Stimulated activated naive CD8-positive, alpha-beta T cell treated with anti-CD3 and anti-CD28 coated beads, Interleukin-15, Interleukin-2, amounts not matched to agents 100 ng/mL and 50 ng/mL, for 24 hours (primary cell): ENCODE results near the gene CNRIP1.
"Not testable (repeated sequence)": the region's sequence is repeated elsewhere in the genome, so short reads cannot be mapped to it uniquely, and the experiment has no call there.

Source experiments
- H3K27ac Mint-ChIP-seq: one replicate; pipeline ENCODE4 v1.8.0; 2021; ENCODE audit warnings: mild to moderate bottlenecking, mixed read lengths
- H3K27me3 Mint-ChIP-seq: one replicate; pipeline ENCODE4 v1.8.0; 2021; ENCODE audit warnings: mixed read lengths
- H3K36me3 Mint-ChIP-seq: one replicate; pipeline ENCODE4 v1.8.0; 2021; ENCODE audit warnings: low read depth, mixed read lengths
- H3K4me1 Mint-ChIP-seq: one replicate; pipeline ENCODE4 v1.8.0; 2021; ENCODE audit warnings: low read depth, mixed read lengths
- H3K4me3 Mint-ChIP-seq: one replicate; pipeline ENCODE4 v1.8.0; 2021; ENCODE audit warnings: mild to moderate bottlenecking, mixed read lengths
- H3K9me3 Mint-ChIP-seq: one replicate; pipeline ENCODE4 v1.8.0; 2021; ENCODE audit warnings: mixed read lengths

Gene CNRIP1

GRCh38 chr2:68318914-68319397 is 793 bp downstream of the CNRIP1 start:
- Mint-ChIP-seq H3K4me3 (peak overlapping the region; percentile 60), H3K36me3 (no peaks in the 10 kb centered on the region), H3K4me1 (peaks cover 13% of the 10 kb centered on the region), H3K9me3 (peaks cover under 1% of the 10 kb centered on the region), H3K27me3 (peaks cover 69% of the 10 kb centered on the region), H3K27ac (no peak overlapping the region)

- Mint-ChIP-seq H3K4me3 (peak overlapping the region; percentile 60), H3K27me3 (peaks cover 71% of the 10 kb centered on the region), H3K27ac (no peak overlapping the region)
Measured at GRCh38 chr2:68317971-68318913, 1.5 kb downstream of the CNRIP1 start.

GRCh38 chr2:68316111-68316510 is 3.6 kb downstream of the CNRIP1 start:
- Mint-ChIP-seq H3K36me3 (no peaks in the 10 kb centered on the region), H3K9me3 (peaks cover 3% of the 10 kb centered on the region), H3K4me1 (peaks cover 13% of the 10 kb centered on the region), H3K27ac (no peak overlapping the region), H3K27me3 (peaks cover 63% of the 10 kb centered on the region), H3K4me3 (no peak overlapping the region)

More at GRCh38 chr2:68317971-68318913, 1.5 kb downstream of the CNRIP1 start:
- Mint-ChIP-seq H3K4me1 (peaks cover 13% of the 10 kb centered on the region), H3K36me3 (no peaks in the 10 kb centered on the region), H3K9me3 (peaks cover 3% of the 10 kb centered on the region)

GRCh38 chr2:68311033-68311432 is 8.7 kb downstream of the CNRIP1 start:
- Mint-ChIP-seq H3K9me3 (peaks cover 3% of the 10 kb centered on the region), H3K4me3 (no peak overlapping the region), H3K27ac (no peak overlapping the region), H3K4me1 (no peaks in the 10 kb centered on the region), H3K36me3 (no peaks in the 10 kb centered on the region), H3K27me3 (peaks cover 32% of the 10 kb centered on the region)

GRCh38 chr2:68309426-68309825 is 10.3 kb downstream of the CNRIP1 start:
- no peak overlapping the region for H3K27ac Mint-ChIP-seq
- peaks cover 25% of the 10 kb centered on the region for H3K27me3 Mint-ChIP-seq
- H3K36me3 Mint-ChIP-seq: no peaks in the 10 kb centered on the region
- H3K4me3 Mint-ChIP-seq: no peak overlapping the region
- H3K9me3 Mint-ChIP-seq: peaks cover 3% of the 10 kb centered on the region
- H3K4me1 Mint-ChIP-seq: no peaks in the 10 kb centered on the region

GRCh38 chr2:68303902-68304272 is 15.9 kb downstream of the CNRIP1 start:
- not testable (repeated sequence) for H3K27me3 Mint-ChIP-seq, H3K36me3 Mint-ChIP-seq, H3K4me1 Mint-ChIP-seq, H3K27ac Mint-ChIP-seq, H3K9me3 Mint-ChIP-seq, H3K4me3 Mint-ChIP-seq

- H3K27me3 Mint-ChIP-seq: peaks cover 3% of the 10 kb centered on the region
- H3K4me3 Mint-ChIP-seq: no peak overlapping the region
- no peaks in the 10 kb centered on the region for H3K9me3 Mint-ChIP-seq
- H3K4me1 Mint-ChIP-seq: no peaks in the 10 kb centered on the region
- H3K36me3 Mint-ChIP-seq: no peaks in the 10 kb centered on the region
- no peak overlapping the region for H3K27ac Mint-ChIP-seq
Measured at GRCh38 chr2:68303033-68303901, 16.5 kb downstream of the CNRIP1 start.

- H3K4me1 Mint-ChIP-seq: no peaks in the 10 kb centered on the region
- no peak overlapping the region for H3K27ac Mint-ChIP-seq
- H3K9me3 Mint-ChIP-seq: no peaks in the 10 kb centered on the region
- peaks cover 3% of the 10 kb centered on the region for H3K27me3 Mint-ChIP-seq
- H3K36me3 Mint-ChIP-seq: no peaks in the 10 kb centered on the region
- H3K4me3 Mint-ChIP-seq: no peak overlapping the region
Measured at GRCh38 chr2:68302281-68302875, 17.4 kb downstream of the CNRIP1 start.

GRCh38 chr2:68295516-68295915 is 24.2 kb downstream of the CNRIP1 start:
- H3K4me1 Mint-ChIP-seq: no peaks in the 10 kb centered on the region
- H3K4me3 Mint-ChIP-seq: no peak overlapping the region
- H3K36me3 Mint-ChIP-seq: no peaks in the 10 kb centered on the region
- no peaks in the 10 kb centered on the region for H3K9me3 Mint-ChIP-seq
- H3K27me3 Mint-ChIP-seq: no peaks in the 10 kb centered on the region
- no peak overlapping the region for H3K27ac Mint-ChIP-seq

- Mint-ChIP-seq H3K27me3 (no peaks in the 10 kb centered on the region), H3K36me3 (no peaks in the 10 kb centered on the region), H3K4me3 (no peak overlapping the region), H3K9me3 (no peaks in the 10 kb centered on the region), H3K27ac (no peak overlapping the region), H3K4me1 (no peaks in the 10 kb centered on the region)
Measured at GRCh38 chr2:68294913-68295312, 24.8 kb downstream of the CNRIP1 start.

- Mint-ChIP-seq H3K9me3 (no peaks in the 10 kb centered on the region), H3K27me3 (no peaks in the 10 kb centered on the region), H3K36me3 (no peaks in the 10 kb centered on the region), H3K27ac (no peak overlapping the region), H3K4me1 (no peaks in the 10 kb centered on the region), H3K4me3 (no peak overlapping the region)
Measured at GRCh38 chr2:68294187-68294586, 25.6 kb downstream of the CNRIP1 start.

- no peak overlapping the region for H3K27ac Mint-ChIP-seq
- H3K9me3 Mint-ChIP-seq: no peaks in the 10 kb centered on the region
- no peaks in the 10 kb centered on the region for H3K36me3 Mint-ChIP-seq
- no peaks in the 10 kb centered on the region for H3K27me3 Mint-ChIP-seq
- H3K4me1 Mint-ChIP-seq: no peaks in the 10 kb centered on the region
- H3K4me3 Mint-ChIP-seq: no peak overlapping the region
Measured at GRCh38 chr2:68293755-68294154, 26.0 kb downstream of the CNRIP1 start.

- Mint-ChIP-seq H3K4me3 (no peak overlapping the region), H3K36me3 (no peaks in the 10 kb centered on the region), H3K27ac (no peak overlapping the region), H3K27me3 (peaks cover 7% of the 10 kb centered on the region), H3K9me3 (no peaks in the 10 kb centered on the region), H3K4me1 (no peaks in the 10 kb centered on the region)
Measured at GRCh38 chr2:68293024-68293423, 26.7 kb downstream of the CNRIP1 start.

GRCh38 chr2:68292108-68292710 is 27.5 kb downstream of the CNRIP1 start:
- peaks cover 15% of the 10 kb centered on the region for H3K27me3 Mint-ChIP-seq
- H3K27ac Mint-ChIP-seq: no peak overlapping the region
- no peak overlapping the region for H3K4me3 Mint-ChIP-seq
- H3K9me3 Mint-ChIP-seq: no peaks in the 10 kb centered on the region
- no peaks in the 10 kb centered on the region for H3K4me1 Mint-ChIP-seq
- H3K36me3 Mint-ChIP-seq: no peaks in the 10 kb centered on the region
